ENCODE measurements around the gene NAPB. TPM values are rescaled to one million over a fixed set of nuclear protein-coding genes. Genes with fewer than 3 reads are reported as not detected.

NAPB gene
- total and polyA plus RNA-seq, 2 of the 8 experiments (the other 6 are each of a cell fraction or from before 2014, with no cell fraction given): 6.2 to 12.3 TPM

DNA sequence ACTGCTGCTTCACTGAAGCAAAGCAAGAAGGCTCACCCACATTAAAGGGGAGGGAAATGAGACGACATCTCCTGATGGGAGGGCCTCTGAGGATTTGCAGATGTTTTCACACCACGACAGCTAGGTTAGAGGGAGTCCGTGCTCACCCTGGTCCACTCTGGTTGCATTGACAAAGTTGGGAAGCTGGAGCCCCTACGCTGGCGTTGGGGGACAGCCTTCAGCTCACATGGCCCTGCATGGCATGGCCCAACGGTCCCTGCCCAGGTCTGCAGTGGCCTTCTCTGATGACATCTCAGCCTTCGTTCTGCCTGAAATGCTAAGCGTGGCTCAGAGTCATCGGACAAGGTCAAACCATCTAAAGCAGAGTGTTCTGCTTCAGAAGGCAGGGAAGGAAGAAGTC, 3.8 kb upstream of the NAPB start (continued):
- TF ChIP-seq KDM4A (IDR thresholded peaks at IDR 0.05; ENCODE audit: low read depth, low read length, severe bottlenecking) (no peak), HDAC2 (IDR thresholded peaks at IDR 0.05; ENCODE audit: borderline replicate concordance in 1 of 2, low read depth in 2 of 2, low read length in 2 of 2) (no peak), BACH1 (IDR thresholded peaks at IDR 0.05; ENCODE audit: low read length) (no peak), PHF8 (conservative IDR thresholded peaks at IDR 0.05; ENCODE audit: low read depth, low read length) (no peak)
- TF ChIP-seq, protein P1, sequence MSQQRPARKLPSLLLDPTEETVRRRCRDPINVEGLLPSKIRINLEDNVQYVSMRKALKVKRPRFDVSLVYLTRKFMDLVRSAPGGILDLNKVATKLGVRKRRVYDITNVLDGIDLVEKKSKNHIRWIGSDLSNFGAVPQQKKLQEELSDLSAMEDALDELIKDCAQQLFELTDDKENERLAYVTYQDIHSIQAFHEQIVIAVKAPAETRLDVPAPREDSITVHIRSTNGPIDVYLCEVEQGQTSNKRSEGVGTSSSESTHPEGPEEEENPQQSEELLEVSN (IDR thresholded peaks at IDR 0.05): no peak
